Germinal center (tissue), 1 donor: ENCODE measurements around the gene C22orf39.
A peak's percentile ranks its signal among the peaks of the same experiment; 100 is the strongest.
"Not testable (repeated sequence)": the region's sequence is repeated elsewhere in the genome, so short reads cannot be mapped to it uniquely, and the experiment has no call there.

Experiments
- DNase-seq: peaks from one replicate; pipeline ENCODE4 v3.0.0; 2012; ENCODE audit warnings: mixed read lengths, low spot score

C22orf39 gene

DNA sequence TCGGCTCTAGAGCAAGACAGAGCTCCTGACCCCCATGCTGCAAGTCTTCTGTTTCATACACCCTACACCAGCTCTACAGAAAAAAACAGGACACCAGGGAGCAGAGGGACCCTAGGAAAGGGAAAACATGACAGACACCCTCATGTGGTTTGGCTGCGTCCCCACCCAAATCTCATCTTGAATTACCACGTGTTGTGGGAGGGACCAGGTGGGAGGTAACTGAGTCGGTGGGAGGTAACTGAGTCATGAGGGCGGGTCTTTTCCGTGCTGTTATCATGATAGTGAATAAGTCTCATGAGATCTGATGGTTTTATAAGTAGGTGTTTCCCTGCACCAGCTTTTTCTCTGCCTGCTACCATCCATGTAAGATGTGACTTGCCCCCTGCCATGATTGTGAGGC lies 6.6 kb upstream of the C22orf39 start:
- DNase-seq: no peak

DNA sequence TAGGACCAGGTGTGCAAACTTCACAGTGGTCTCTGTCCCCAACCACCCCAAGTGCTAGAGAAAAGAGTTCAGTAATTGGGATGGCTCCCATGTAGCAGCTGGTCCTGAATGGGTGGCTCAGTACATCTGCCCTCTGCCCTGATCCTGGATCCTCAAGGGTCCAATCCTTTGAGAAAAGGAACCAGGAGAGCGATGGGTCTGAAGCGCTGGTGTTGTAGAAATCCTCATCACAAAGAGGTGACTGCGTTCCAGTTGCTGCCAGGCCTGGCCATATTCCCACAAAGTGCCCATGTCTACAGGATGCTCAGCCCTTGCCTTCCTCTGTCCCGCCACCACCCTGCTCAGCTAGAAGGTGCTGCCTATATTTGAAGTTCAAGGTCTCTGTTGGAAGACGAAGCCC lies 6.2 kb upstream of the C22orf39 start:
- DNase-seq: no peak

DNA sequence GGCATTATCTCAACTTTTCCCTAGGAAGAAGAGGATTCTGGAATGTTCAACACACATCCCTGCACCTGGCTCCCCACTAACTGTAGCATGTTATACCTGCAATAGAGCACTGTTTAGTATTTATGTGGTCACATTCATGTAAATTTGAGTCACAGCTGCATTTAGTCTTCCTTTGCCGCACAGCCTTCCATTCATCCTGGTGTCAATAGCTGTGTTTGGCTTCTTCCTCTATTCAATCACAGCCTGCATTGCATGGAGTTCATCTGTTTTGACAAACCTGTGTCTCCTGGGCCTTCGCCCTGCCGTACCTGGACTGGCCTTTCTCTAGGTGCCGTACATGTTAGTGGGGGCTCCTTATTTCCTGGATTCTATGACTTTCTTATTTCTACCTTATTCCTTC lies 4.1 kb upstream of the C22orf39 start:
- no peak for DNase-seq

DNA sequence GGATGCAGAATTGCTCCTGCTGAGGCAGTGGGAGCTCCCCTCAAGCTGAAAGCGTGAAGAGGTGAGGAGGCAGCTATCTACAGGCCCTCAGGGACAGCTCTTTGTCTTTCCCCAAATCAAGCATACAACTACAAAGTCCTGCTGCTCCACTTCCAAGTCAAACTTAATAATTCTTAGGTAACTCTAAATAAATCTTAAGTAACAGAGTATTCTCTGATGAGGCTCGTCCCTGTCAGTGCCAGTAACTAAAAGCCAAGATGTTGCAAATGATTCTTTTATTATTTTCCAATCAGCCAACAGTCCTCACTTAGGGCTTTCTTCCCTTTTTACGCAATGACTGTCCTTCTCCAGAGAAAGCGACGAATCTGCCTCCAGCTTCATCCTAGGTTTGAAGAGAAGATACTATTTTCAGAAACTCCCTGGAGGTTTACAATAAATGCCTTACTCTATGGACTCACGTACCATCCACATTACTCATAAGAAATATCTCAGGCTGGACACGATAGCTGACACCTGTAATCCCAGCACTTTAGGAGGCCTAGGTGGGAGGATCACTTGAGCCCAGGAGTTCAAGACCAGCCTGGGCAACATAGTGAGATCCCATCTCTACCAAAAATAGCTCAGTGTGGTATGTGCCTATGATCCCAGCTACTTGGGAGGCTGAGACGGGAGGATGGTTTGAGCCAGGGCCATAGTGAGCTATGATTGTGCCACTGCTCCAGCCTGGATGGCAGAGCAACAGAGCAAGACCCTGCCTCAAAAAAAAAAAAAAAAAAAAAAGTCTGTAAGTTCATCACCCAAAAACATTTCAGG lies 3.1 kb upstream of the C22orf39 start:
- DNase-seq: no peak

DNA sequence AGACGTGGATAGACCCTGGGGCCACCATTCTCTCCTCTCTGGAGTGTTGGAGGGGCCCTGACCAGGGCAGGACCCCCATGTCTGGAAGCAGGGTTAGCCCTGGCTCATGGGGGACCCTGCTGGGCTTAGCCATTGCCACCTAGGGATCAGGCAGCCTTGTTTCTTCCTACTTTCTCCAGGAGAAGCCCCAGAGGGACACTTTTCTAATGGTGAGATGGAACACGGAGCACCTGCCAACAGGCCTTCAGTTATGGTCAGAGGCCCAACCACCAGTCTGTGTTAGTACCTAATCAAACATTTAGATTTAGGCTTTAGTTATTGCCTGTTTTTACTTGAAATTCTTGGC lies 1.9 kb upstream of the C22orf39 start:
- DNase-seq: no peak

DNA sequence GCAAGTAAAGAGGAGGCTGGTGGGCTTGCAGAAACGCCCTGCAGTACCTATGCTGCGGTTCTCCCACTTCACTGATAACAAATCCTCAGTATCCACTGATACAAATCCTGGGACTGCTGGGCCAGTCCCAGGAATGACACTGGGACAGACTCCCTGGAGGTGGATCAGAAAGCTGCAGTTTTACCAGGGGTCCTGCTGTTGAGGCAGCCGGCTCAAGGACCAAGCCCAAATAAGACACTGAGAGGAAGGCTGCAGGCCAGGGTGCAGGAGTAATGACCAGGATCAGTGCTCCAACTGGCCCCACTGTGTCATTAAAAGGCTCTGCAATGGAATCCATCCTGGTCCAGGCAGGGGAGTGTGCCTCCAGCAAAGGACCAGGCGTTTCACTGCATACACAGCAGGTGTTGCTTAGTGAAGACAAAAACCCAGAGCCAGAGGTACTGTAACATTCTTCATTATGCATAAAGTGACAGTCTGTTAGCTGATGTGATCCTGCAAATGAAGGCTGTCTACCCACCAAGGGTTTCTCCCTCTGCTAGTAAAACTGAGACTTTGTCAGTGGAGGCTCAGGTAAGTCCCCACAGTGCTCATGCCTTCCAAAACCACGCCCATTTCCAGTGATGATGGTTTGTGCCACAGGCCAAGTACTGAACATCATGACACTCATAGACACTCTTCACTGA lies 1.4 kb upstream of the C22orf39 start:
- no peak for DNase-seq

DNA sequence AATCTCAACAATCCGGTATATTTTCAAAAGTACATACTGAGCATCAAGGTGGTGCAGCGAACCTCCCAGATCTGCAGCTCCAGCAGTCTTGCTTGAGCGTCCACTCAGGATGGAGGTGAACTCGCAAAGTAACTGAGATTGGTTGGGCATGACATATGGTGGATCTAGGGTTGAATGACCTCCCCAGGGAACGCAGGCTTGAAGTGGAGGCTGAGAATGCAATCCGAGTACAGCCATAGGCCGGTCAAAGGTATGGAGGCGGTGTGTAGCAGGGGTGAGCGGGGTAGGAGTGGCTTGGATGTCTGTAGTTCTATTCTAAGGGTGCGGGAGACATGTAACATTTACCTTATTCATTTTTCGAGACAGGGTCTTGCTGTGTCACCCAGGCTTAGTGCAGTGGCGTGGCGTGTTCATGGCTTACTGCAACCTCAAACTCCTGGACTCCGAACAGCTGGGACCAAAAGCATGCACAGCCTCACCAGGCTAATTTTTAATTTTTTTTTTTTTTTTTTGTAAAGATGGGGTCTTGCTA lies 631 bp upstream of the C22orf39 start:
- peak; percentile 93 for DNase-seq

DNA sequence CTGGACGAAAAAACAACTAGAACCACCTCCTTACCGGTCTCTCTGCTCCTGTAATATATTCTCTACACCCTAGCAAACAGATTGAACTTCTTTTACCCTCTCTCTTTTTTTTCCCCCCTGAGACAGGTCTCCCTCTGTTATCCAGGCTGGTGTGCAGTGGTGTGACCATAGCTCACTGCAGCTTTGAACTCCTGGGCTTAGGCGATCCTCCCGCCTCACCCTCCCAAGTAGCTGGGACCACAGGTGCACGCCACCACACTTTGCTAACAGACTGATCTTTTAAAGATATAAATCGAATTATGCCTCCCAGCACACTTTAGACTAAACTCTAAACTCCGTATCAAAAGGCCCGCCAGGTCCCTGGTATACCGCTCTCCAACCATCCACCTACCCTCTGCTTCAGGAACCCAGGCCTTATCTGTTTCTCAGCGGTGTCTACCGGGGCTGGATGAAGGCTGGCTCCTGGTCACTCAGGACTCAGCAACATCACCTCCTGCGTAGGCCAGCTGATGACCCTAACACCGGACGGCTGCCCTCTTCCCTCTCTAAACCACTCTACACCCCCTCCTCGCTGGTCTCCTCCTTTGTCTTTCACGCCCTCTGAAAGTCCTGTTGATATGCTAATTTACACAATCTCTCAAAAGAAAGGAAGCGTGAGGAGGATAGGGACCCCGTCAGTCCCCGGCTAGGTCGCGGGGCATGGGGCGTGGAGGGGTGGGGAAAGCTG lies 745 bp downstream of the C22orf39 start:
- no peak for DNase-seq

DNA sequence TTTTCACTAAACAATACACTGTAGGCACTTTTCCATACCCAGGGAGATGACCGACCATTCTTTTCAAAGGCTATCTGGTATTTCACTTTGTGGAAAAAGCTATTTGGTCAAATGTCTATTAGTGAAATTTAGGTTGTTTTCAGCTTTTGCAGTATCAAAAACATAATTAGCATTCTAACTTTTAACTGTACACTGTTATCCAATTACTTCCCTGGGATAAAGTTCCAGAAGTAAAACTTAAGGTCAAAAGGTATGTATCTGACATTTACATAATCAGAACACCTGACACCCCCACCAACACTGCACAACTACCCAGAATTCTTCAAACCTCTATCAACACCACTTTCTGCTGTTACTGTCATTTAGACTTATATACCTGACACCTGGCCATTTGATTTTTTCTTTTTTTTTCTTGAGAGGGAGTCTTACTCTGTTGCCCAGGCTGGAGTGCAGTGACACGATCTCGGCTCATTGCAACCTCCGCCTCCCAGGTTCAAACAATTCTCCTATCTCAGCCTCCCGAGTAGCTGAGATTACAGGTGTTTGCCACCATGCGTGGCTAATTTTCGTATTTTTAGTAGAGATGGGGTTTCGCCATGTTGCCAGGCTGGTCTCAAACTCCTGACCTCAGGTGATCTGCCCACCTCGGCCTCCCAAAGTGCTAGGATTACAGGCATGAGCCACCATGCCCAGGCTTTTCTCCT lies 2.1 kb downstream of the C22orf39 start:
- DNase-seq: not testable (repeated sequence)

DNA sequence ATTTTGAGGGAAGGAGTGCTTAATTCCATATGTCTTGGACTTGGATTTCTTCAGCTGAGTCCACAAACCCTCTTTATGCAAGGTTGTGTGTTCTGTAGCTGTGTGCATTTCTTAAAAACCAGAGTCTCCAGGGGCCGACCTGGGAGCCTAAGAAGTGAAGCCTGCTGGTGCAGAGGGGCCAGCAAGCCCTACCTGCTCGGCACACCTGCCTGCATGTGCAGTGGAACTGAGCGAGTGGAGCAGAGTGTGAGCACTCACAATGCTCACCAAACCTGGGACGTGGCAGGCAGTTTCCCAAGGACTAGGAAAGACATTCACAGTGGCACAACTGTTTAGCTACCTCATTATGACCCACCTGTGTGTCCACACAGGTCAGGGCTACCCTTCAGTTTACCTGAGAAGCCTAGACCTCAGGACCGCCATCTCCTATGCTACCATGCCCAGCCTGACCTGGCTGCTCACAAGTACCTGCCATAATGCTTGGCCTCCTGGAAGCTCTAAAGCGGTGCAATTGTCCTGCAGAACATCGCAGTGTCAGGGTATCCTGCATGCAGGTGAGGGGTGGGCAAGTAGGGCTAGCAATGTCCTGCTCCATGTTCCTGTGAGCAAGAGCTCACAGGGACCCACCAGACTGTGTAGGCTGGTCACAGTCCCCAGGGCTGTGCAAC lies 3.8 kb downstream of the C22orf39 start:
- DNase-seq: no peak

DNA sequence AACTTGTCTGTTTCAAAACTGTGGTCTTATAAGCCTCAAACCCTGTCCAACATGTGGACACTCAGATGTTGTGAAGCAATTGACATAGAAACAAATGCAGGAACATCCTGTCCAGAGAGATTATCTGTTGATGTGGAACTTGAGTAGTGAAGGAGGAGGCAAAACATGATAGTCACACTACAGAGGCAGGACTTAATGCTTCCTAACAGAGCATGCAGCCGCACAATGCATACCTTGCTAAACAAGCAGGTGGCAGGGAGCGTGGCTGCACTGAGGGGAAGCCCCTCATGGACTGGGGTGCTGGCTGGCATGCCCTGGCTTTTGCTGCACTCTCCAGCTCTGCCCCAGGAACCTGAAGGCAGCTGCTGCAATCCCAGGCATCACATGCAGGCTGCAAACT lies 5.3 kb downstream of the C22orf39 start:
- DNase-seq: no peak

DNA sequence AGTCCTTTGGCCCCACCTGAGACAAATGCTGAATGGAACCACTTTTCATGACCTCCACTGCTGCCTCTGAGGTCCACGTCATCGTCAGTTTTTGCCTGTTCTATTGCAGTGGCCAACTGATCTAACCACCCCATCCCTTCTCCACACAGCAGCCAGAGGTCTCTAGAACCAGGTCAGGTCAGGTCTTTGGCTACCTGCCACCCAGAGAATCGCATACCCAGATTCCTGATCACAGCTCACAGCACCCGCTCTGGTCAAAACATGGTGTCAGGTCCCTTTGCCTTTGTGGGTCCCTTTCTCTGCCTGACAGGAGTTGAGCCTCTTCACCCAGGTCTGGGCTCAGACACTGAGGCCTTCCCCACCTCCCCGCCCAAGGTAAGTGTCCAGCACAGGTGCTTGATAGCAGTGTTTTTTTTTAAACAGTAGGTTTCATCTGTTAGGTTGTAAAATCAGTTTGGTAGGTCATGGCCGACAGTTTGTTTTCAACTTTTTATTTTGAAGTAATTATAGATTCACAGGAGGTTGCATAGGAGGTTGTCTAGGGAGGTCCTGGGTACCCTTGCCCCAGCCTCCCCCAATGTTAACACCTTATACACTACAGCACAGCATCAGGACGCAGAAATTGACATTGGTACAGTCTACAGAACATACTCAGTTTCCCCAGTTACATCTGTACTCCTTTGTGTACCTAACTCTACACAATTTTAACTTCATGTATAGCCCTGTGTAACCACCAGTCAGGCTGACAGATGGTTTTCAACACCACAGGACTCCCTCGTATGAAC lies 6.9 kb downstream of the C22orf39 start:
- no peak for DNase-seq

DNA sequence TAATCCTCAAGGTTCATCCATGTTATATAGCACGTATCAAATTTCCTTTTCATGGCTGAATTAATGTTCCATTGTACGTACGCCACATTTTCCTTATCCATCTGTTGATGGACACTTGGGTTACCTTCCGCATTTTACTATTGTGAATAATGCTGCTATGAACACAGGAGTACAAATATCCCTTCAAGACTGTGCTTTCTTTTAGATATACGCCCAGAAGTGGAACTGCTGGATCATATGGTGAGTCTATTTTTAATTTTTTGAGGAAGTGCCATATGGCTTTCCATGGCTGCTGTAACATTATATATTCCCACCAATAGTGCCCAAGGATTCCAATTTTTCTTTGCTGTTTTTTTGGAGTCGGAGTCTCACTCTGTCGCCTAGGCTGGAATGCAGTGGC lies 9.2 kb downstream of the C22orf39 start:
- no peak for DNase-seq

DNA sequence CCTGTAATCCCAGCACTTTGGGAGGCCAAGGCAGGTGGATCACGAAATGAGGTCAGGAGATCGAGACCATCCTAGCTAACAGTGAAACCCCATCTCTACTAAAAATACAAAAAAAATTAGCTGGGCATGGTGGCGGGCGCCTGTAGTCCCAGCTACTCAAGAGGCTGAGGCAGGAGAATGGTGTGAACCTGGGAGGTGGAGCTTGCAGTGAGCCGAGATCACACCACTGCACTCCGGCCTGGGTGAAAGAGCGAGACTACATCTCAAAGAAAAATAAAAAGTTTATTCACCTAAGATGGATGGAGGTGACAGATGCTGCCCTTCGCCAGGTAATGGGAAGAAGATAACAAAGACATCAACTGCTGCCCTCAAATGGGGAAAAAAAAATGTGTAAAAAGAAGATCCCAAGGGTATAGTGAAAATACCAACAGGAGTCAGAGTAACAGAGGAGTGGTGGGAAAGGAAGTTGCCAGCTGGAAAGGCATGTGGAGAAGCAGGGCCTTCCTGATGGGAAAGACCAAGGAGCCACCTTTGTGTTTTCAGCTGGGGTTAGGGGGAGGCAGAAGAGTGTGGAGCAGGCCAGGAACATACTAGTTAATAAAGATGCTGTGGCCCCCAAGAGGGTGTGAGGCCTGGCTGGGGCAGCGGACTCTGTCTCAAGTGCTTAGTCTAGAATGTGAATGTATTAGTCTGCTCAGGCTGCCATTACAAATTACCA lies 10.9 kb downstream of the C22orf39 start:
- DNase-seq: not testable (repeated sequence)

DNA sequence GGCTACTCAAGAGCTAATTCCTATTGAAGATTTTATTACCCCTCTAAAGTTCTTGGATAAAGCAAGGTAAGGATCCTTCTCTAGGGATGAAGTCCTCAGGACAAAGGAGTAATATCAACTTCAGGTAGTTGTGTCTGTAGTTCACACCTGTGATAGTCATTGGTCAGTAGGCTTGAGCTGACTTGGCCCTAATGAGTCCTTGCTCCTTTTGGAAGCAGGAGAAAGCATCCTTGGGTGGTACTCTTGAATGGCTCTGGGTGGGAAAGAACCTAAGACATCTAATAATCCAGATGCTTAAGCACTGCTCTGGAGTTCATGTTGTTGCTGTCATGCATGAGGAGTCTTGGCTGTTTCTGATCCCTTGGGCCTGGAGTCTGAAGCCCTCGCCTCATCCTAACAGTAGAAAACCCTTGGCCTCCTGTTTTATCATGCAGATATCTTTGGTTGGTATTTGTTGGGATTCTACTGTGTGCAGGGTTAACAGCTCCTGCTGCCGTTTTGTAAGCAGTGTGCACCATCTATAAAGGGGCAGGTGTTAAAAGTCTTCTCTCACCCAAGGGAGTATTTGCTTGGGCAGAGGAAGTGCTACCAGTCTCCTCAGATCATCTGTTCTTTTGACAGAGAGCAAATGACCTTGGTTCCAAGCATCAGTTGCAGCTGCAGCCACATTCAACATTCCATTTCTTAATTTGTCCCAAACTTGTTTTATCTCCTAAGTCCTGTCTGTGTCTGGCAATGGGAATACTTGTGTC lies 12.5 kb downstream of the C22orf39 start:
- DNase-seq: no peak

DNA sequence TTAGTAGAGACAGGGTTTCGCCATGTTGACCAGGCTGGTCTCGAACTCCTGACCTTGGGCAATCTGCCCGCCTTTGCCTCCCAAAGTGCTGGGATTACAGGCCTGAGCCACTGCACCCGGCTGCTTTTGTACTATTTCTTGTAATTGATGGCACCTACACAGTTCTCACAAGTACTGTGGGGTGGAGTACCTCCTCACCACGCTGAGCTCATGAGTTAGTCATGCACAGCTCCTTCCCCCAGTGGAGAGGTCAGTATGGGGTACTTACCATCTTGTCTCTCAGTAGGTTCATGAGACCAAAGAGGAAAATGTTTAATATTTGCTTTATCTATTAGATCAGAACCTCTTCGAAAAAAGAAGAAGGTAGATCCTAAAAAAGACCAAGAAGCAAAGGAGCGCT lies 13.1 kb downstream of the C22orf39 start:
- DNase-seq: no peak

DNA sequence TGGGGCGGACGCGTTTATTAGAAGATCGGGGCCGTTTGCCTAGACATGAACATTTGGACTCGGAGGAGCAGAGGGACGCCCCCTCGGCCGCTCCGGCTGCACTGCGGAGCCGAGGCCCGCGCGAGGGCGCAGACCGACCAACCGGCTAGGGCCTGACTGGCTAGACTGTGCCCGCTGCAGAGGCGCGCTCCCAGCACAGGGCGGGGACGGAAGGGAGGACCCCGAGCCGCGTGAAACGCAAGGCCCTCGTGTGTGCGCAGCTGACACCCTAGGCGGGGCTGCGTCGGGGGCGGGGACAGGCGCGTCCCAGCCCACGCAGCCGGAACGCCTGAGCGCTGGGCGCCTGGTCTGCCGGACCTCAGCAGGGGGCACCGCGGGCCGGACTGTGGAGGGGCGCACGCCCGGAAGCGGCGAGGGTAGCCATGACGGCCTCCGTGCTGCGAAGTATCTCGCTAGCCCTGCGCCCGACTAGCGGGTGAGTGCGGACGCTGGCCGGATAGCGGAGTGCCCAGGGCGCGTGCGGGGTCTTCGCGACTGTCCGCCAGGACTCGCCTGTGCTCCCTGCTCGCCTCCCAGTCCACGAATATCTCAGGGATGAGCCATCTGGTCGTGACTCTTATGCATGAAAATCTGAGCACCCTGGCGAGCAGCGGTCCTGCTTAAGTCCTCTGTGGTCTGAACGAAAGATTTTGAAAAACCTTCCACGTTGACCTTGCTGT lies 15.2 kb downstream of the C22orf39 start, which contains the start of gene MRPL40:
MRPL40 (plus strand) TSS at position 413 of the 719 bp plus-strand sequence; CDS start at position 423, 10 bp downstream.
- DNase-seq: peak; percentile 89

DNA sequence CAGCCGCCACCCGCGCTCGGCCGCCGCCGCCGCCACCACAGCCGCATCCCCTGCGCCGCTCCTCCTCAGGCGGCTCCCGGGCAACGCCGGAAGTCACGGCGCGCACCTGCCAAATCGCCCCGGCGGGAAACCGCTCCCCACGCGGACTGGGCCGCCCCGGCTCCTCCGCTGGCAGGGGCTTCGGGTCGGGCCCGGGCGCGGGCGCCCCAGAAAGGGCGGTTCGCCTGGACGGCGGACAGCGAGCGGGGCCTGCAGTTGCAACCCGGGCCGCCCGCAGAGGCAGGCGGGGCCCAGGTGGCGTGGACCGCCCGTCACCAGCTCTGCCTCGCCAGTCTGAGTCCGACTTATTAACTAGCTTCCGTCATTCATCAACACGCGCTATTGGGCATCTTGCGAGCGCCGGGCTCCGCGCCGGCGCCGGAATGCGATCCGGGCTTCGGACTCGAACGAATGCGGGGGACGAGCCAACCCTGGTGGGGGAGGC lies 15.8 kb downstream of the C22orf39 start, which contains the start of gene HIRA:
HIRA (minus strand) TSS at position 85 of the 484 bp plus-strand sequence. CDS start 257 bp downstream, outside the sequence.
- peak; percentile 80 for DNase-seq
